BLaER1 treated with 17β-estradiol and CSF1 and Interleukin-3, amounts not matched to agents 10 nM and 100 nM (cell line): ENCODE measurements around the gene TRIM31.

Experiments used
- H3K27ac ChIP-seq, 11 experiments: shearing (Covaris generic); formaldehyde crosslinking; 2 replicates each; pipeline ENCODE4 v1.8.1; 2022
- H3K27me3 ChIP-seq, 11 experiments: shearing (Covaris generic); formaldehyde crosslinking; 2 replicates each; pipeline ENCODE4 v1.8.1; 2022
- H3K36me3 ChIP-seq, 11 experiments: shearing (Covaris generic); formaldehyde crosslinking; 2 replicates each; pipeline ENCODE4 v1.8.1; 2022
- H3K4me1 ChIP-seq, 10 experiments: shearing (Covaris generic); formaldehyde crosslinking; 2 replicates each; pipeline ENCODE4 v1.8.1; 2022
- H3K4me2 ChIP-seq, 11 experiments: shearing (Covaris generic); formaldehyde crosslinking; 2 replicates each; pipeline ENCODE4 v1.8.1; 2022
- H3K4me3 ChIP-seq, 10 experiments: shearing (Covaris generic); formaldehyde crosslinking; 2 replicates each; pipeline ENCODE4 v1.8.1; 2022
- H3K9ac ChIP-seq, 11 experiments: shearing (Covaris generic); formaldehyde crosslinking; 2 replicates each; pipeline ENCODE4 v1.8.1; 2022
- H3K9me3 ChIP-seq, 11 experiments: shearing (Covaris generic); formaldehyde crosslinking; replicated peaks in 1 of 11; 2 replicates each; pipeline ENCODE4 v1.8.1; 2022
- H4K20me1 ChIP-seq, 11 experiments: shearing (Covaris generic); formaldehyde crosslinking; 2 replicates each; pipeline ENCODE4 v1.8.1; 2022
- Cebpa-rat ChIP-seq, 11 experiments: shearing (Covaris generic); IDR thresholded peaks; 2 replicates each; pipeline ENCODE4 v1.8.1; 2022

The TRIM31 gene

DNA sequence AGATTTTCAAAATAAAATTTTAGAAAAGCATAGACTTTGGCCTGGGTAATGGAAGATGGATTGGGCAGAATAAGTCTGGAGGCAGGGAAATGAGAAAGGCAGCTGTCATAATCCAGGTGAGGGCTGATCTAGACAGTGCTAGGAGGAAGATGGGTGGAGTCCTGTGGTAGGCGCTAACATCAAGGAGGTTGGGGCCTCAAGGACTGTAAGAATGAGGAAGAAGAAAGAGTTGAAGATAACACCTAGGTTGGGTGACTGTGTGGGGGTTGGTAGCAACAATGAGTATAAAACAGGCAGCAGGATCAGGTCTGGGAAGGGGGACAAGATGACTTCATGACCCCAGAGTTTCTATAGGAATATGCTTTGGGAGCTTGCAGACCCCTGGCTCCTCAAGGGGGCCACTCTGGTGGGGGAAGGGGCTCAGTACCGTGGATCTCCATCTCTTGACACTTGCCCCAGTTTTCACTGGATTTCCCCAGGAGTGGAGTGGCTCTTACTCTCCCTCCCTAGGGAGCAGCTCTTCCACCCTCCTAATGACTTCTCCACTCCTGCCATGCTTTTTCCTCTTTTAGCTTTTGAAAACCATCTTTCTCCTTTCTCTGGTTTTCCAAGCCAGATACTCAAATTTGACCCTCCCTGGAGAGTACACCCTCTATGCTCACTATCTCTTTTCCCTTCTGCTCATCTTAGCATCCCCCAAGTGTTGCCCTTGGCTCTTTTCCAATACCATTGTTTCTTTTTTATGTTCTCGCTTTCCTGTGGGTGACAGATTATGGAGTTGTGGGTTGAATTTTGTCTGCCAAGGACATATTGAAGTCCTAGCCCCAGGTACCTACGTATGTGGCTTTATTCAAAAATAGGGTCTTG, 14.8 kb downstream of the TRIM31 start:
- TF ChIP-seq Cebpa-rat (IDR thresholded peaks at IDR 0.05): no peak
- Histone ChIP-seq H3K27ac (no peak overlapping the region), H4K20me1 (peaks cover 0 to 10% (median 0%) of the 10 kb centered on the region in 11 experiments; a peak in 1 of 22 replicates), H3K4me3 (no peak overlapping the region), H3K36me3 (no peaks in the 10 kb centered on the region), H3K9ac (no peak overlapping the region), H3K9me3 (no peaks in the 10 kb centered on the region), H3K27me3 (peaks cover 33 to 62% (median 56%) of the 10 kb centered on the region in 11 experiments), H3K4me1 (peaks cover 25 to 31% (median 31%) of the 10 kb centered on the region in 10 experiments), H3K4me2 (no peak overlapping the region)

DNA sequence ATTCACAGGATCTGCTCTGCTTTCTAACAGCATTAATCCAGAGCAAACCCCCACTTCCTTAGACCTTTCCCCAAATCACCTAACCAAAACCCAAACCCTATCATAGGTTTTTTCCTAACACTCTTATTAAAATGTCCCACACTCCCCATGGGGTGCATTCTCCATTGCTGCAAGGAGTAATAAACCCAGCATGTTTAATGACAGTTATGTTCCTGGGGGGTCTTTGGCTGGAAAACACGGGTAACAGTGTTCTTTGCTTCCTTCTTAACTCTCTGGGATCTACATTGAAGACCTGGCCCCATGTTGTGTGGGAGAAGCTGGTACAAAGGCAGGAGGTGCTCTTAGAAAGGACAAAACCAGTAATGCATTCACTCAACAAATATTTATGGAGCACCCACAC, 16.1 kb downstream of the TRIM31 start:
- Histone ChIP-seq H3K4me2 (no peak overlapping the region), H3K27ac (no peak overlapping the region), H3K27me3 (peaks cover 33 to 60% (median 54%) of the 10 kb centered on the region in 11 experiments), H3K4me3 (no peak overlapping the region), H3K4me1 (peaks cover 16 to 21% (median 19%) of the 10 kb centered on the region in 10 experiments), H3K9ac (no peak overlapping the region), H3K9me3 (no peaks in the 10 kb centered on the region), H3K36me3 (no peaks in the 10 kb centered on the region), H4K20me1 (peaks cover 0 to 10% (median 0%) of the 10 kb centered on the region in 11 experiments; a peak in 1 of 22 replicates)
- no peak for TF ChIP-seq Cebpa-rat (IDR thresholded peaks at IDR 0.05)

DNA sequence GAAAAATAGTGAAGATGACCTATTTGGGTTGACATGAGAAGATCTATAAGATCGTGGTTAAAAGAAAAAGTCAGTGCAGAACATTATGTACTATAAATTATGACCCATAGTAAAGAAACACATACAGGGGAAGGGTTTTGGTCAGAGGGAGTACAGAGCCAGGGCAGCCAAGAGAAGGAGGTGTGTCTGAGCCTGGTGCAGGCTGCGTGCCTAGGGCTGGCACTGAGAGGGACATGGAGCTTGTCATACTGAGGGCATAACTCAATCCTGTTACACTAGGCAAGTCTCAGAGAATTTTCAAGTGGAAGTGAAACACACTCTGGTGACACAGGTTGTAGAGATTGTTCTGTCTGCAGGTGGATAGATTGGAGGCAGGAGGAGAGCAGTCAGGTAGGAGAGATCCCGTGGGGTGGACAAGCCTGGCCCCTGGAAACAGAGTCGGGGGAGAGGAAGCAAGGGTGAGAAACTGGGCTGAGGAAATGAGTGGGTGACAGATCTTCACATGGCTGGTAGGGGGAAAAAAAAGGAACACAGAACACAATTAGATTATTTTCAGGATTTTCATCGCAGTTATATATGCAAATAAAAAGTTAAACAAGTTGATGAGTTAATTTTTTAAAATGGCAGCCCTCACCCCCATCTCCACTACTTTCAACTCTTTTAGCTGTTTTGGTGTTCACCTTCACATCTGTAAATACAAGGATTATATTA, 18.8 kb downstream of the TRIM31 start:
- H3K4me3 ChIP-seq: no peak overlapping the region
- no peaks in the 10 kb centered on the region for H3K9me3 ChIP-seq
- no peak for TF ChIP-seq Cebpa-rat (IDR thresholded peaks at IDR 0.05)
- no peak overlapping the region for H3K4me2 ChIP-seq
- H3K9ac ChIP-seq: no peak overlapping the region
- peaks cover 0 to 4% (median 0%) of the 10 kb centered on the region in 10 experiments; a peak in 1 of 20 replicates for H3K4me1 ChIP-seq
- H4K20me1 ChIP-seq: no peaks in the 10 kb centered on the region
- no peaks in the 10 kb centered on the region for H3K36me3 ChIP-seq
- no peak overlapping the region for H3K27ac ChIP-seq
- H3K27me3 ChIP-seq: peaks cover 10 to 32% (median 26%) of the 10 kb centered on the region in 11 experiments

DNA sequence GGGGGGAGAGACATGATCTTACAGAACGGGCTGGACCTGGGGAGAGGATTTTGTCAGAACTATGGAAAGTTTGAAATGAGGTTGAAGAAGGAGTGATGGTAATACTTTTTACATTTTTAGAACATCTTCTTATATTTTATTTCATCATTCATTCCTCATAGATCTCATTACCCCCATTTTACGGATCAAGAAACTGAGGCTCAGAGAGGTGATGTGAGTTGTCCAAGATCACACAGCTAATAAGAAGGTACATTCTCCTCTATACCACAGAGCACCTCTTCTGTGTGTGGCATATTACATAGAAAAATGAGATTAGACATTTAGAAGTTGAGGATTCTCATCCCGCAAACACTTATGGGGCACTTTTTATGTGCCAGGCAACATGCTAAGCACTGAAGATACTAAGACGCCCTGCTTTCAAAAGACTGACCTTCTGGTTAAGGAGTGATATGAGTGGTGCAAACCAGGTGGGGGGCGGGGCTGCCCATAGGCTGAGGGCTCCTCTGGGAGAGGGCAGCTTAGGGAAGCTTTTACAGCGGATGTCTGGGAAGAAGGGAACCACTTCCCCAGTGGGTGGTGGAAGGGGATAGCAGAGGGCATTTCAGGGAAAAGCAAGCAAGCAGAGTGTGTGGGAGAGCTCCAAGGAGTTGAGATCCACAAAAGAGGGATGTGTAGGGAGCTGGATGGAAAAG, 19.9 kb downstream of the TRIM31 start:
- Histone ChIP-seq H3K9ac (no peak overlapping the region), H3K4me3 (no peak overlapping the region), H3K9me3 (no peaks in the 10 kb centered on the region), H4K20me1 (no peaks in the 10 kb centered on the region), H3K36me3 (no peaks in the 10 kb centered on the region), H3K4me1 (peaks cover 0 to 4% (median 0%) of the 10 kb centered on the region in 10 experiments; a peak in 1 of 20 replicates), H3K27ac (no peak overlapping the region), H3K27me3 (peaks cover under 1 to 21% (median 15%) of the 10 kb centered on the region in 11 experiments; a peak in 20 of 22 replicates), H3K4me2 (no peak overlapping the region)
- no peak for TF ChIP-seq Cebpa-rat (IDR thresholded peaks at IDR 0.05)

DNA sequence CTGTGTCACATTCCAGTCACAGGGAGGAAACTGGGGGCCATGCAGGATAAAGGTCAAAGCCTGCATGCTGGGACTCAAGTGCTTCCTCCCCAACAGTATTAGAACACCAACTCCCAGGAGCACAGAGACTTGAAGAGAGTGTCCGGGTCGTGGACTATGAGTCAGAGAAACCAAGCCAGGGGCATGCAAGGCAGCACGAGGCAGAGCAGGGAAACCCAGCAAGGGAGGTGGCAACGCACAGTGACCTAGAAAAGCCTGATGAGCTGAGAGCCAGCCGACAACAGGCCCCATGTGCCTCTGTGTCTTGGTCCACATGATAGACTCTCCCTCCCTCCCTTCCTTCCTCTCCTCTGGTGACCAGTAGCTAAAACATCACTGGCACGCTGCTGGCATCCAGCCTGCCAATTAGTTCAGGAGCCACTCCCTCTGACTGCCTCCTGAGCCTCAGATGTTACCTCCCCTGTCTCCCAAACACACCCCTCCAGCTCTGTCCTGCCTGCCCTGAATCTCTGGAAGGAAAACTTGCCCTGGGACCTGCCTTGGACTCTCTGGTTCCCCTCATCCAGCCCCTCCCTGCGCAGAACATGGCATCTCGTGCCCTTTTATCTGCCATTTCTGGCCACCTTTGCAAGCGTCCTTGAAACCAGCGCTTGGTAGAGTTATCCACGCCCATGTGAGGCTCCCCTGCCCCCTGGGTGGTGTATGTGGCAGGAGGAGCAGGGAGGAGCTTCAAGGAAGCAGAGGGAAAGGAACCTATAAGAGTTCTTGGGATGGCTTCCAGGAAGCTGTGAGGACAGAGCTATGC, 21.1 kb downstream of the TRIM31 start:
- H3K4me3 ChIP-seq: no peak overlapping the region

DNA sequence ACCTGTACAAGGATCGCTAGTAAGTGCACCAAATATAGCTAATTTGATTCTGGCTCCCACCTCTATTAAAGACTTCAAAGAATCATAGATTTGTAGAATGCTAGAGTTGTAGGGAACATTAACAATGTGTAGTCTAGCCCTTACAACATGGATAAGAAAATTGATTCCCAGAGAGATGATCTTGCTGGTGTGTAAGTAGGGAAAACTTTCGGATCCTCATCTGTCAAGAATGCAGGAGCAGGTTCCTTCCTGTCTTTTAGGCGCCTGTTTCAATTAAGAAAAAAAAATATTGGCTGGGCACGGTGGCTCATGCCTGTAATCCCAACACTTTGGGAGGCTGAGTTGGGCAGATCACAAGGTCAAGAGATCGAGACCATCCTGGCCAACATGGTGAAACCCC, 25.0 kb downstream of the TRIM31 start:
- Histone ChIP-seq H4K20me1 (no peaks in the 10 kb centered on the region), H3K9ac (no peak overlapping the region), H3K27ac (no peak overlapping the region), H3K4me1 (no peaks in the 10 kb centered on the region), H3K36me3 (no peaks in the 10 kb centered on the region), H3K27me3 (0 out of 22 replicates have a peak, but pooled peaks cover 0 to 3% (median 0%) of the 10 kb centered on the region in 11 experiments), H3K4me3 (no peak overlapping the region), H3K9me3 (no peaks in the 10 kb centered on the region), H3K4me2 (no peak overlapping the region)
- TF ChIP-seq Cebpa-rat (IDR thresholded peaks at IDR 0.05): no peak

More for the DNA sequence above, 21.1 kb downstream of the TRIM31 start:
- H3K27me3 ChIP-seq: peaks cover 0 to 9% (median 3%) of the 10 kb centered on the region in 11 experiments; a peak in 9 of 22 replicates
- H3K4me2 ChIP-seq: no peak overlapping the region
- H3K36me3 ChIP-seq: no peaks in the 10 kb centered on the region
- no peaks in the 10 kb centered on the region for H4K20me1 ChIP-seq
- peaks cover 0 to 4% (median 0%) of the 10 kb centered on the region in 10 experiments; a peak in 1 of 20 replicates for H3K4me1 ChIP-seq
- no peak overlapping the region for H3K9ac ChIP-seq
- TF ChIP-seq Cebpa-rat (IDR thresholded peaks at IDR 0.05): no peak
- H3K27ac ChIP-seq: no peak overlapping the region
- H3K9me3 ChIP-seq: no peaks in the 10 kb centered on the region

DNA sequence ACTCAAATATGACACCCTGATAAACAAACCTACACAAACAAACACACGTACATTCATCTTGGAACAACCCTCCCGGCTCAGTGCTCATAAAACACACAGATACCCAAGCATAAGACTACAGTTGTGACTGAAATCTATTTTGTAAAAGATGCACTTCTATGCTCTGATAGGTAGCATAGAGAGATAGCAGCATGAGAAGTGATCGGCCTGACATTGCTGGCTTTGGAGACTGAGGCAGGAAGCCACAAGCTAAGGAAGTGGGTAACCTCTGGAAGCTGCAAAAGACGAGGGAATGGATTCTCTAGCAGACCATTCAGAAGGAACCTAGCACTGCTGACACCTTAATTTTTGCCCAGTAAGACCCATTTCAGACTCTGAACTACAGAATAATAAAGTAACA, 35.7 kb downstream of the TRIM31 start:
- peaks cover 0 to 13% (median 0%) of the 10 kb centered on the region in 11 experiments; a peak in 3 of 22 replicates for H3K36me3 ChIP-seq
- 0 out of 22 replicates have a peak, but pooled peaks cover 0 to 2% (median 0%) of the 10 kb centered on the region in 11 experiments for H3K9me3 ChIP-seq
- H3K4me3 ChIP-seq: no peak overlapping the region
- H3K4me1 ChIP-seq: peaks cover 27 to 40% (median 35%) of the 10 kb centered on the region in 10 experiments
- TF ChIP-seq Cebpa-rat (IDR thresholded peaks at IDR 0.05): no peak
- peaks cover 0 to 37% (median 22%) of the 10 kb centered on the region in 11 experiments; a peak in 15 of 22 replicates for H4K20me1 ChIP-seq
- peak overlapping the region; percentile 23 to 87 (median 63) for H3K4me2 ChIP-seq
- no peak overlapping the region for H3K27ac ChIP-seq
- H3K9ac ChIP-seq: no peak overlapping the region
- H3K27me3 ChIP-seq: peaks cover 60 to 75% (median 70%) of the 10 kb centered on the region in 11 experiments
